Hepatocyte (in vitro differentiated cells): ENCODE measurements around the gene A4GNT. TPM values are rescaled to one million over a fixed set of nuclear protein-coding genes. Genes with fewer than 3 reads are reported as not detected.
A peak's percentile ranks its signal among the peaks of the same experiment; 100 is the strongest.

Source experiments
- DNase-seq: peaks from one replicate; pipeline ENCODE4 v3.0.0-alpha.2; 2016; ENCODE audit warnings: low spot score
- H2AFZ ChIP-seq: fragments of 200-600 bp; sonication (generic); 2 replicates; pipeline ENCODE4 v1.6.0; 2016; ENCODE audit warnings: antibody characterized with exemption, mild to moderate bottlenecking
- H3K27ac ChIP-seq: fragments of 200-600 bp; sonication (generic); 2 replicates; pipeline ENCODE4 v1.5.1; 2016; ENCODE audit warnings: mild to moderate bottlenecking
- H3K27me3 ChIP-seq: fragments of 200-600 bp; sonication (generic); 2 replicates; pipeline ENCODE4 v1.6.1; 2016
- H3K36me3 ChIP-seq: fragments of 200-600 bp; sonication (generic); replicated peaks from 2 replicates; pipeline ENCODE4 v1.5.1; 2016; ENCODE audit warnings: low read depth; ENCODE audit not compliant: insufficient read depth
- H3K4me1 ChIP-seq: fragments of 200-600 bp; sonication (generic); 2 replicates; pipeline ENCODE4 v1.5.1; 2016; ENCODE audit warnings: mild to moderate bottlenecking, moderate library complexity; ENCODE audit not compliant: insufficient read depth
- H3K4me2 ChIP-seq: fragments of 200-600 bp; sonication (generic); 2 replicates; pipeline ENCODE4 v1.6.0; 2016
- H3K4me3 ChIP-seq: fragments of 200-600 bp; sonication (generic); 2 replicates; pipeline ENCODE4 v1.5.1; 2016; ENCODE audit warnings: mild to moderate bottlenecking
- H3K79me2 ChIP-seq: fragments of 200-600 bp; sonication (generic); 2 replicates; pipeline ENCODE4 v1.6.0; 2017; ENCODE audit warnings: mild to moderate bottlenecking
- H3K9me2 ChIP-seq: fragments of 200-600 bp; sonication (generic); replicated peaks from 2 replicates; pipeline ENCODE4 v1.6.0; 2017; ENCODE audit warnings: mild to moderate bottlenecking; ENCODE audit not compliant: insufficient read depth
- H3K9me3 ChIP-seq: fragments of 200-600 bp; sonication (generic); 2 replicates; pipeline ENCODE4 v1.5.1; 2016; ENCODE audit warnings: low read depth, mild to moderate bottlenecking
- H4K20me1 ChIP-seq: fragments of 200-600 bp; sonication (generic); 2 replicates; pipeline ENCODE4 v1.6.0; 2016; ENCODE audit warnings: mild to moderate bottlenecking; ENCODE audit not compliant: insufficient read depth, poor library complexity, severe bottlenecking
- EZH2 ChIP-seq: fragments of 200-600 bp; sonication (generic); IDR thresholded peaks from 2 replicates; pipeline ENCODE4 v1.6.1; 2016; ENCODE audit warnings: antibody characterized with exemption, mild to moderate bottlenecking, borderline replicate concordance
- EZH2phosphoT487 ChIP-seq: fragments of 200-600 bp; sonication (generic); IDR thresholded peaks from one replicate; pipeline ENCODE4 v1.6.1; 2018; ENCODE audit warnings: antibody characterized with exemption, mild to moderate bottlenecking, low read depth, moderate library complexity; ENCODE audit not compliant: unreplicated experiment, severe bottlenecking
- WGBS: methylation state at CpG from one replicate; pipeline ENCODE4 v1.1.6; 2016; ENCODE audit warnings: low lambda C conversion rate; ENCODE audit errors: missing lambda C conversion rate; 5-methylcytosine and 5-hydroxymethylcytosine counted together
- polyA plus RNA-seq: library from polyadenylated mRNA; unstranded; fragments of >200 nt; fragmentation: Nextera tagmentation; extraction: Ambion mirVana; gene quantifications from 2 replicates; pipeline ENCODE4 v1.2.1, GENCODE V29; 2016
- total RNA-seq: library from RNA; depleted of rRNA; stranded (reverse); fragments of >200 nt; gene quantifications from 2 replicates; pipeline ENCODE4 v1.2.3, GENCODE V29; 2014
- TF ChIP-seq, protein P1 (sequence below): fragments of 200-600 bp; sonication (generic); IDR thresholded peaks from 2 replicates; pipeline ENCODE4 v1.5.1; 2016; ENCODE audit warnings: antibody characterized with exemption, mild to moderate bottlenecking; ENCODE audit not compliant: poor library complexity

The A4GNT gene
- total and polyA plus RNA-seq, 2 experiments from 2014 or later = 0.67 TPM; not detected in 1

DNA sequence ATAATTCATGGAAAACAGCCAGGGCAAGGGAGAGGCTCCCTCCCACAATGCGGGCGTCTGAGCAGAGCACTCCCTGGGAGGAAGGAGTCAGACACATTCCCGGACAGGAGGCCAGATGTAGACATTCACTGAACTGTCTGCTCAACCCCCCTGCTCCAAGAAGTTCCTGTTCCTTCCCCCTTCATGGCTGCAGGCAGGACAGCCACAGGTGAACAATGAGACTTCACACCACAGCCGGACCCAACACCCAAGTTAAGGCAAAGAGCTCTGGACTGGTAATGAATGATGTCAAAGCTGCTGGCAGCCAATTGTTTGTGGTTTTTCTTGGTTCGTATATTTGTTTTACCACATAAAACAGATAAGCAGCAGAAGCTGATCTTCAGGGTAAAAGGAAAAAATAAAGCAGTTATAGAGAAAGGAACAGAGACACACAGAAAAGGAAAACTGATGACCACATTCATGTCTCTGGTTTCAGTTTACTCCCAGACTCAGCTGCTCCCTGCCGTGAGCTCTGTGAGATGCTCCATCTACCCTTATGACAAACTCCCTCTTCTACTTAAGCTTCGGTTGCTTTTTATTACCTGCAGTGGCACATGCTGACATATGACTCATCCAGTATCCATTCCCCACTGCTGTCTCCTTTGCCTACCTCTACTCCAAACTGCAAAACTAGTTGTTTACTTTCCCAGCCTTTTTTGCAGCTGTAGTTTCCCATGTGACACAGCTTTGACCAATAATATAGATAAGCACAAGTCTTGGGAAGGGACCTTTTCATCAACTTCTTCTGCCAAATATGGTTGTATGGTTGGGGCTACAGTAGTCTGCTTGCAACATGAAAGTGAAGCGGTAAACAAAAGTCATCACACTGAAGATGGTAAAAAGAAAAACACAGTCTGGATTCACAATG lies 49.9 kb downstream of the A4GNT start:
- Histone ChIP-seq H4K20me1 (no peaks in the 10 kb centered on the region), H2AFZ (no peak overlapping the region), H3K9me2 (no peaks in the 10 kb centered on the region), H3K4me2 (peak overlapping the region; percentile 48), H3K4me1 (peaks cover 15% of the 10 kb centered on the region), H3K36me3 (no peaks in the 10 kb centered on the region), H3K27me3 (no peaks in the 10 kb centered on the region), H3K27ac (peak overlapping the region; percentile 73), H3K9me3 (no peaks in the 10 kb centered on the region), H3K79me2 (no peaks in the 10 kb centered on the region), H3K4me3 (no peak overlapping the region)
- TF ChIP-seq EZH2phosphoT487 = no peak
- peak; percentile 75 for DNase-seq
- 43% methylated on average over 8 of the region's 8 CpGs for WGBS

GRCh38 chr3:138081371-138082084 lies 50.7 kb downstream of the A4GNT start:
- no peak overlapping the region for H2AFZ ChIP-seq
- no peak for DNase-seq
- H3K27me3 ChIP-seq = no peaks in the 10 kb centered on the region
- no peak overlapping the region for H3K4me3 ChIP-seq
- peak overlapping the region; percentile 48 for H3K4me2 ChIP-seq
- TF ChIP-seq, protein P1, sequence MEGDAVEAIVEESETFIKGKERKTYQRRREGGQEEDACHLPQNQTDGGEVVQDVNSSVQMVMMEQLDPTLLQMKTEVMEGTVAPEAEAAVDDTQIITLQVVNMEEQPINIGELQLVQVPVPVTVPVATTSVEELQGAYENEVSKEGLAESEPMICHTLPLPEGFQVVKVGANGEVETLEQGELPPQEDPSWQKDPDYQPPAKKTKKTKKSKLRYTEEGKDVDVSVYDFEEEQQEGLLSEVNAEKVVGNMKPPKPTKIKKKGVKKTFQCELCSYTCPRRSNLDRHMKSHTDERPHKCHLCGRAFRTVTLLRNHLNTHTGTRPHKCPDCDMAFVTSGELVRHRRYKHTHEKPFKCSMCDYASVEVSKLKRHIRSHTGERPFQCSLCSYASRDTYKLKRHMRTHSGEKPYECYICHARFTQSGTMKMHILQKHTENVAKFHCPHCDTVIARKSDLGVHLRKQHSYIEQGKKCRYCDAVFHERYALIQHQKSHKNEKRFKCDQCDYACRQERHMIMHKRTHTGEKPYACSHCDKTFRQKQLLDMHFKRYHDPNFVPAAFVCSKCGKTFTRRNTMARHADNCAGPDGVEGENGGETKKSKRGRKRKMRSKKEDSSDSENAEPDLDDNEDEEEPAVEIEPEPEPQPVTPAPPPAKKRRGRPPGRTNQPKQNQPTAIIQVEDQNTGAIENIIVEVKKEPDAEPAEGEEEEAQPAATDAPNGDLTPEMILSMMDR = no peak
- TF ChIP-seq EZH2phosphoT487 = no peak
- TF ChIP-seq EZH2 = no peak
- H3K9me2 ChIP-seq = no peaks in the 10 kb centered on the region
- no peaks in the 10 kb centered on the region for H3K79me2 ChIP-seq
- H4K20me1 ChIP-seq = no peaks in the 10 kb centered on the region
- WGBS = 81% methylated on average over 5 of the region's 5 CpGs
- no peaks in the 10 kb centered on the region for H3K9me3 ChIP-seq
- peaks cover 15% of the 10 kb centered on the region for H3K4me1 ChIP-seq
- H3K36me3 ChIP-seq = no peaks in the 10 kb centered on the region
- H3K27ac ChIP-seq = peak overlapping the region; percentile 73

DNA sequence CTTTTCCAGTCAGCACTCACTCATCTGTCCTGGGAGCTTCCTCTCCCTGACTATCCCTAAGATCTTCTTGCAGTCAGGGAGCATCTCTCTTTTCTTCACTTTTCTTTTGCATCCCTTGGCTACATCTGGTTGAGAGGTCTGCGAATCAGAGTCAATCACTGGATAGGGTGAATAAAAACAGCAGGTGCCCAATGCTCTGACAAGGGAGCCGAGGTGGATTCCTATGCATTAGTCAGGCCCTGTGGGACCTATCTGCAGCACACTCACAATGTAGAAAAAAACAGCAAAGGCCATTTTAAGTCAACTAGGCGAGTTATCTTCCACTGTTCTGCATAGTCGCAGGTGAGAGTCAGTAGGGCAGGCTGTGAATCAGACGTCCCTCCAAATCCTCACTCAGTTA lies 52.3 kb downstream of the A4GNT start:
- H3K4me3 ChIP-seq = no peak overlapping the region
- TF ChIP-seq, protein P1 = no peak
- TF ChIP-seq EZH2phosphoT487 (no peak), EZH2 (no peak)
- H3K9me2 ChIP-seq = no peaks in the 10 kb centered on the region
- H3K79me2 ChIP-seq = no peaks in the 10 kb centered on the region
- WGBS = 96% methylated on average over 5 of the region's 5 CpGs
- H3K4me1 ChIP-seq = peaks cover 15% of the 10 kb centered on the region
- no peaks in the 10 kb centered on the region for H3K36me3 ChIP-seq
- no peaks in the 10 kb centered on the region for H3K27me3 ChIP-seq
- no peak overlapping the region for H3K27ac ChIP-seq
- no peak overlapping the region for H2AFZ ChIP-seq
- no peak overlapping the region for H3K4me2 ChIP-seq
- H4K20me1 ChIP-seq = no peaks in the 10 kb centered on the region
- H3K9me3 ChIP-seq = no peaks in the 10 kb centered on the region
- no peak for DNase-seq

DNA sequence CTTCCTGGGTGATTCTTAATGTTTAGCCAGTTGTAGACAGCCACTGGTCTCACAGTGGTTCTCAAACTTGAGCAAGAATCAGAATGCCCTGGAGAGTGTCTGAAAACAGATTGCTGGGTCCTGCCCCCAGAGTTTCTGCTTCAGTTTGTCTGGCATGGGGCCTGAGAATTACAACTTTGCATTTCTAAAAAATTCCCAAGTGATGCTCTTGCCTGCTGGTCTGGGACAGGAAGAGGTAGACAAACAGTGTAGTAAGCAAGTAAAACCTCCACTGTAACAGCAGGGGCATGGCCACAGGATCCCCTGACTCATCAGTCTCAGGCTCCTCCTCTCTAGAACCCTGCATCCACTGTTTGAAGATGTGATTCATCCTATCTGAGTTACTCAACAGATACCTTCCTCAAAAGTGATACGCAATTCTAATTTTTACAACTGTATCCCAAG lies 53.3 kb downstream of the A4GNT start:
- Histone ChIP-seq H3K36me3 (no peaks in the 10 kb centered on the region), H3K9me2 (no peaks in the 10 kb centered on the region), H3K9me3 (no peaks in the 10 kb centered on the region), H3K4me1 (peaks cover 15% of the 10 kb centered on the region), H2AFZ (no peak overlapping the region), H3K27me3 (no peaks in the 10 kb centered on the region), H3K79me2 (no peaks in the 10 kb centered on the region), H4K20me1 (no peaks in the 10 kb centered on the region), H3K4me3 (no peak overlapping the region), H3K4me2 (no peak overlapping the region), H3K27ac (no peak overlapping the region)
- peak; percentile 49 for DNase-seq
- TF ChIP-seq EZH2 = no peak
- TF ChIP-seq EZH2phosphoT487 = no peak
- TF ChIP-seq, protein P1 = no peak
- WGBS = 50% methylated on average over 1 of the region's 1 CpG
